COLO668 (cell line): ENCODE data around the gene SP6.

Experiments used
- DNase-seq: peaks from one replicate; lab custom pipeline; 2025; ENCODE audit not compliant: unreplicated experiment; lab: John Stamatoyannopoulos, UW

The SP6 gene

DNA sequence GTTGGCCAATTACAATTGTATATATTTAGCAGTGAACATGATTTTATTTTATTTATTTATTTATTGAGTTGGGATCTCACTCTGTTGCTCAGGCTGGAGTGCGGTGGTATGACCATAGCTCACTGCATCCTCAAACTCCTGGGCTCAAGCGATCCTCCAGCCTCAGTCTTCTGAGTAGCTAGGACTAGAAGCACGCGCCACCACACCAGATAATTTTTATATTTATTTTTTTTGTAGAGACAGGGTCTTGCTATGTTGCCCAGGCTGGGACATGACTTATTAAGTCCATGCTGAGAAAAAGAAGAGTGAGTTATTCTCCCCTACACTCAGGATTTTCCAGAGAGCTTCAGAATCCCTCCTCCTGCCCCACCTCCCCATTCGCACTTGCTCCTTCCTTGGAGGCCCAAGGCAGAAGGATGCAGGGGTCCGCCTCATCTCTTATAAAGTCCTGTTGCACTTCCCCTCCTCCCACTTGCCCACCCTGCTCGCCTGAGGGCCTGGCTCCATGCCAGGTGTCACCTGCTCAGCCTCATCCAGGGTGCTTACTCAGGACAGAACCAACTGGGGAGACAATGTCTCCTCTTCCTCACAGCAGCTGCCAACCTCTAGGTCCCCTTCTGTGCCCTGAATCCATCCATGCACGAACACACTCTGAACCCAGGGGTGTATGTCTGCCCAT, 29.0 kb upstream of the SP6 start:
- DNase-seq, result no peak

- no peak for DNase-seq
Measured at GRCh38 chr17:47879028-47879585, 28.1 kb upstream of the SP6 start.

DNA sequence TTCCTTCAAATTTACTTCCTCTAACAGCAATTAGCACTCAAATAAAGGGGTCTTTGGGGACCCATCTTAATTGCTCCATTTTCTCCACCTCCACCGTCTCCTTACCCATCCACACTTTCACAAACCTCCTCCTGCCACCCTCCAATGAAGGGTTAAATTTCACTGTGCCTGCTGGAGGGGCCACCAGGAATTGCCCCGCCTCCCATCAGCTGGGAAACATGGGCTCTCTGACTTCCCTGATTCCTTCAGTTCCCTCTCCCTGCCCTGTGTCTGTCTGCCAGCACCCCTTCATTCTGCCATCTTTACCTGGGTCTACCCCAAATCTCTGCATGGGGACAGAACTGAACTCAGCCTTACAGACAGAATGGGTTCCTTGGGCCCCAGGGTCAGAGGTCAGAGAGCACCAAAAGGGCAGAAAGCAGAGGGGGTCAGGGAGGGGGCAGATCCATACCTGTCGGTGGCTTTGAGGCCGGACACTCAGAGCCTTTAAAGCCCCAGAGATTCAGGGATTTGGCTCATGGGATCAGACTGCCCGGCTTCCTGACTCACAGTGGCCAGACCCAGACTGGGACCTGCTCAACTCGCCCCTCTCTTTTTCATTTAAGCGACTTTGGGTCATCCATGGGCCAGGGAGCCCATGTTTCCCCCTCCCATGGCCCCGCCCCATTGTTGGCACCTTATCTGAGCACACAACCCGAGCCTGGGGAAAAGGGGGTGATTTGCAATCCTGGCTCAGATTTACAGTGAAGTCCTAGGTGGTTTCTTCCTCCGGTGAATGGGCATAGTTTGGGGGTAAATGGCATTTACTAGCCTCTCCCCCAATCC, 27.5 kb upstream of the SP6 start:
- DNase-seq, result no peak

DNA sequence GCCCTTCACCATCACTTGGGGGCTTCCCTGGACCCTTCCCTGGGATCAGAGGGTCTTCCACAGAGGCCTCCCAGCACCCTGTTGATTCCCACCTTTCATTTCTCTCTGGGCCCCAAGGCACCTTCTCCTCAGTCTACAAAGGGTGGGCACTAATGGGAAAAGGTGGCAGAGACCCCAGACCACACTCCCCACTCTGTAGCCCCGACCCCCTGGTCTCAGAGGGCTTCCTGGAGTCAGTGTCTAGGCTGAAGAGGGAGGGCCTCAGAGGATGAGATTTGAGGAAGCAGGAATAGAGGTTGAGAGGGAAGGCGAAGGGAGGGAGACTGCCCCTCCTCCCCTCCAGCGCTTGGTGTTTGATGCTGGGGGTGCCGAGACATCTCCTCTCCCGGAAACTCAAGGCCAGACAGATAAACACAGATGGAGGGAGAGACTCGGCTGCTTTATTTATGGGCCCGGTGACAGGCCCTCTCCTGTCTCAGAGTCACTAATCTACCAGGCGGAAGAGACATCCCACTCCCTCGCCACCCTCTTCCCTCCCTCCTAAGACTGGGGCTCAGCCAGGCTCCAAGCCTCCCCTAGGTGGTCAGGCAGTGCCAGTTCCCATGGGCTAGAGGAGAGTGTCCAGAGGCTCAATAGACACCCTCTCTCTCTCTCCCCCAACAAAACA, 26.5 kb upstream of the SP6 start:
- no peak for DNase-seq

GRCh38 chr17:47875011-47875985, 24.3 kb upstream of the SP6 start:
- DNase-seq, result no peak

- no peak for DNase-seq
Measured at GRCh38 chr17:47873200-47874090, 22.5 kb upstream of the SP6 start.

- DNase-seq, result no peak
Measured at GRCh38 chr17:47872651-47873161, 21.7 kb upstream of the SP6 start.

- DNase-seq, result no peak
Measured at GRCh38 chr17:47872019-47872650, 21.2 kb upstream of the SP6 start.

- no peak for DNase-seq
Measured at GRCh38 chr17:47871048-47871447, 20.1 kb upstream of the SP6 start.

DNA sequence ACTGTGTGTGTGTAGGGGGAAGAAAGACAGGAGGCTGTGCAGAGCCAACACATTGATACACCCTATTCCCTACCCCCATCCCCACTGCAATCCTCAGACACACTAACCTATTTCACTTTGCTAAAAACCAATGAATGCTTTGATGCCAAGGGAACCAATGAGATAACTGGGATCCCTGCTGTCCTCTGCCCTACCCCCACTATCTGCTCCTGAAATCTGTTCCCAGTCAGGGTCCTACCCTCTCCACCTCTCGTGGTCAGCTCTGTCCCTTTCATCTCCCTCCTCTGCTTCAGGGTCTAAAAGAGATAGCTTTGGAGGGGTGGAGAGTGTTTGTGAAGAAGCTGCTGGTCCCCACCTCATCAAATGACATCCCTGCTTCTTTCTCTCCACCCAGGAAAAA, 19.1 kb upstream of the SP6 start:
- DNase-seq, result no peak

GRCh38 chr17:47869114-47869513, 18.2 kb upstream of the SP6 start:
- DNase-seq, result no peak

DNA sequence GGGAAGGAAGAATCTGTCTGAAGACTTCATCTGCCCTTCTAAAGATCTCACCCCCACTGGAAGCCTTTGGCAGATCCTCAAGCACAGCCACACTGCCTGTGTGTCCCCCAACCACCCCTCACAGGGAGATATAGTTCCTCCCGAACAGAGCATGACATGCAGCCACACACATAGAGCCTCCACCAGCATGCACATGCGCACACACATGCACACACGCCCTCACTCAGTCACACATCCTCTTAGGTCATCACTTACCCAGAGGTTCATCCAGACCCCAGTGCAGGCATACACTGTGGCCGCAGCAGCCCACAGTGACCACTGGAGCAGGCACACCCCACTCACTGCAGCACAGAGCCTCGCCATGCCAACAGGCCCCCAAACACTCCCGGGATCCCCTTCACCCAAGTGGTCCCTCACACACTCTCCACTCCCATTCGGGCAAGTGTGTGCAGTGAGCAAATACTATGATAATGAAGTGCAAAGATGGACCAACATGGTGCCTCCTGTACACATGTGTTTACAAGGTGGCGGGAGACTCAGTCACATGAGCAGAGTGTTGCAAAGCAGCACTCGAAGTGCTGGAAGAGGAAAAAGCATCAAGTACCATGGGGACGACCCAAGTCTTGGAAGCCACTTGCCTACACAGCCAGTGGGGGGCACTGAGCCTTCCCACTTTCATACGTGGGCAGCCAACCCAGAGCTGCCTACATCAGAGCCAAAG, 17.0 kb upstream of the SP6 start:
- DNase-seq, result no peak

DNA sequence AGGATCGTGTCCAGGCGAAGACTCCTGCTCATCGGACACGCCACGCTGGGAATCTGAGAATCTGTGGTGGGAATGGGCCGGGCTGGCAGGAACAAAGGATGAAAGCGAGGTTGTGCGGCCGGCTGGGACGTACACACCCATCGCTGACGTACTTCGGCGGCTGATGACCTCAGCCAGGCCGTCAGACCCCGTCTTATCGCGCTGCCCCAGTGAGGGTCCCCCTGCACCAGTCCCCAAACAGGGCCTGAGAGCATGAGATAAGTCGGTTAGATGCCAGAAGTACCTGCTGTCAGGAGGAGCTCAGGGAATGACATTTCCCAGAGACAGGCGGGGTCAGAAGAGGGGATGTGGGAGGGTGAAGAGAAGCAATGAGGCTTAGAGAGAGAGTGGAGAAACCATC, 16.0 kb upstream of the SP6 start:
- no peak for DNase-seq

- no peak for DNase-seq
Measured at GRCh38 chr17:47864791-47865216, 13.8 kb upstream of the SP6 start.

GRCh38 chr17:47862621-47863440, 11.9 kb upstream of the SP6 start:
- no peak for DNase-seq

DNA sequence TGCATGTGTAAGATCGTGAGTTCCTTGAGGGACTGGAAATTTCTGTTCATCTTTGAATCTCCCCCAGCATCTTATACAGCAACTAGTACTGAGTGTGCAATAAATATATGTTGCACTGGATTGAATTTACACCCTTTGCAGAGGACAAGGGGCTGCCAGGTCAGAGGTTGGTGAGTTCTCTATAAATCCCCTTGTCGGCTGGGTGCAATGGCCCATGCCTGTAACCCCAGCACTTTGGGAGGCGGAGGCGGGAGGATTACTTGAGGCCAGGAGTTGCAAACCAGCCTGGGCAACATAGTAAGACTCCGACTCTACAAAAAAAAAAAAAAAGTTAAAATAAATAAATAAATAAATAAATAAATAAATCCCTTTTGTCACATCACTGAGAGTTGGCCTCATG, 9.4 kb upstream of the SP6 start:
- DNase-seq, result no peak
